Testis (tissue), 3 donors: ENCODE measurements around the gene SOCS7. TPM values are rescaled to one million over a fixed set of nuclear protein-coding genes. Genes with fewer than 3 reads are reported as not detected.
"Not testable (repeated sequence)": the region's sequence is repeated elsewhere in the genome, so short reads cannot be mapped to it uniquely, and the experiment has no call there.

Source experiments
- DNase-seq: peaks from one replicate; pipeline ENCODE4 v3.0.0-alpha.2; 2019
- H3K27ac ChIP-seq, 2 donors: fragments of 200-600 bp; sonication (generic); one replicate each; pipeline ENCODE4 v1.5.1; 2019
- H3K27me3 ChIP-seq: fragments of 200-600 bp; sonication (generic); one replicate; pipeline ENCODE4 v1.5.1; 2019
- H3K36me3 ChIP-seq: fragments of 200-600 bp; sonication (generic); one replicate; pipeline ENCODE4 v1.5.1; 2017; ENCODE audit warnings: low read depth; ENCODE audit errors: missing control alignments
- H3K4me1 ChIP-seq: fragments of 200-600 bp; sonication (generic); one replicate; pipeline ENCODE4 v1.5.1; 2019
- H3K4me3 ChIP-seq, 2 donors: fragments of 200-600 bp; sonication (generic); one replicate each; pipeline ENCODE4 v1.5.1; 2017 to 2019
- H3K9me3 ChIP-seq: fragments of 200-600 bp; sonication (generic); one replicate; pipeline ENCODE4 v1.5.1; 2017
- POLR2A ChIP-seq: fragments of 450-650 bp; IDR thresholded peaks from one replicate; pipeline ENCODE4 v1.6.1; 2017; ENCODE audit warnings: antibody characterized with exemption, mild to moderate bottlenecking, moderate library complexity
- whole genome bisulfite sequencing, 2 donors: methylation state at CpG; one replicate each; pipeline ENCODE4 v1.1.5; 2018; 5-methylcytosine and 5-hydroxymethylcytosine counted together
- intact Hi-C: fragments of 100-400 bp; cut with DNase I; formaldehyde crosslinking; loops from one replicate; pipeline ENCODE4 v1.15.1; 2023; ENCODE audit warnings: low total_unique reads
- polyA plus RNA-seq: library from polyadenylated mRNA; stranded (reverse); fragments of 350-450 nt; fragmentation: Illumina TruSeq; extraction: RNeasy Lipid Tissue Mini Kit (QIAGEN cat#74804); gene quantifications from one replicate; pipeline ENCODE4 v1.2.3, GENCODE V29; 2014; ENCODE audit warnings: low read depth, low replicate concordance; ENCODE audit not compliant: insufficient read depth
- total RNA-seq, 2 donors: library from RNA; depleted of rRNA; stranded (reverse); fragments of >200 nt; gene quantifications; one replicate each; pipeline ENCODE4 v1.2.3, GENCODE V29; 2016
- TF ChIP-seq, protein P1 (sequence below), 3 experiments: fragments of 450-650 bp in 2 of 3; fragments of 200-600 bp in 1 of 3; sonication (generic) in 1 of 3; IDR thresholded peaks; one replicate each; pipeline ENCODE4 v1.5.1; 2016 to 2019; ENCODE audit warnings: antibody characterized with exemption in 3 of 3, mild to moderate bottlenecking in 2 of 3, moderate library complexity in 1 of 3

Gene SOCS7
- total and polyA plus RNA-seq, 3 donors from 2014 or later: 74.9 to 132 (median 132) TPM

DNA sequence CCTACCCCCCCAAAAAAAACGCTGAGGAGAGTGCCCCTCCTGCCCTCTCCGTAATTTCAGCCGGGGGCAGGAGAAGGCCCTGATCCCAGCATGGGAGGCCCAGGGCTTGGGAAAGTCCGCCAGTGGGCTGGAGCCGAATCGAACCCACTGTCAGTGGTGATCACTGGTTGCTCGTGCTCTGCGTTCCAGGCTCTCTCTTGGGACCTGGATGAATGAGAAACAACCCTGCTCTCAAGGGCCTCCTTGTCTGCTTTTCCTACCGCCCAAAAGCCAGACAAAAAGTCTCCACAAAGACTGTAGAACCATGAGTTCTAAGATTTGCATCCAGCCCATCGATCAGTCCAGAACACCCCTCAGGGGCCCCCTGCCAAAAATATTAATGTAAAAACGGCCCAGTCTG, 84.7 kb downstream of the SOCS7 start:
- no peaks in the 10 kb centered on the region for H3K36me3 ChIP-seq
- no peaks in the 10 kb centered on the region for H3K27me3 ChIP-seq
- H3K4me1 ChIP-seq: peaks cover 19% of the 10 kb centered on the region
- H3K9me3 ChIP-seq: no peaks in the 10 kb centered on the region
- TF ChIP-seq POLR2A: no peak
- WGBS, 2 donors: 57 to 64% methylated on average over 2 to 11 of the region's 11 CpGs
- DNase-seq: no peak
- no peak overlapping the region for H3K4me3 ChIP-seq
- intact Hi-C loops: no loop called here
- no peak overlapping the region for H3K27ac ChIP-seq

GRCh38 chr17:38437313-38437712, 85.7 kb downstream of the SOCS7 start:
- H3K9me3 ChIP-seq, H3K27me3 ChIP-seq, H3K4me3 ChIP-seq, H3K27ac ChIP-seq, H3K36me3 ChIP-seq, DNase-seq, intact Hi-C loops: not testable (repeated sequence)
- peaks cover 28% of the 10 kb centered on the region for H3K4me1 ChIP-seq
- 67 to 89% methylated on average over 1 of the region's 1 CpG for WGBS, 2 donors

- Histone ChIP-seq H3K4me3 (no peak overlapping the region), H3K36me3 (no peaks in the 10 kb centered on the region), H3K27me3 (no peaks in the 10 kb centered on the region), H3K27ac (no peak overlapping the region), H3K9me3 (no peaks in the 10 kb centered on the region), H3K4me1 (peaks cover 33% of the 10 kb centered on the region)
- intact Hi-C loops: no loop called here
- 71 to 87% methylated on average over 5 of the region's 5 CpGs for WGBS, 2 donors
- DNase-seq: no peak
- TF ChIP-seq, protein P1, sequence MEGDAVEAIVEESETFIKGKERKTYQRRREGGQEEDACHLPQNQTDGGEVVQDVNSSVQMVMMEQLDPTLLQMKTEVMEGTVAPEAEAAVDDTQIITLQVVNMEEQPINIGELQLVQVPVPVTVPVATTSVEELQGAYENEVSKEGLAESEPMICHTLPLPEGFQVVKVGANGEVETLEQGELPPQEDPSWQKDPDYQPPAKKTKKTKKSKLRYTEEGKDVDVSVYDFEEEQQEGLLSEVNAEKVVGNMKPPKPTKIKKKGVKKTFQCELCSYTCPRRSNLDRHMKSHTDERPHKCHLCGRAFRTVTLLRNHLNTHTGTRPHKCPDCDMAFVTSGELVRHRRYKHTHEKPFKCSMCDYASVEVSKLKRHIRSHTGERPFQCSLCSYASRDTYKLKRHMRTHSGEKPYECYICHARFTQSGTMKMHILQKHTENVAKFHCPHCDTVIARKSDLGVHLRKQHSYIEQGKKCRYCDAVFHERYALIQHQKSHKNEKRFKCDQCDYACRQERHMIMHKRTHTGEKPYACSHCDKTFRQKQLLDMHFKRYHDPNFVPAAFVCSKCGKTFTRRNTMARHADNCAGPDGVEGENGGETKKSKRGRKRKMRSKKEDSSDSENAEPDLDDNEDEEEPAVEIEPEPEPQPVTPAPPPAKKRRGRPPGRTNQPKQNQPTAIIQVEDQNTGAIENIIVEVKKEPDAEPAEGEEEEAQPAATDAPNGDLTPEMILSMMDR (IDR thresholded peaks at IDR 0.05): no peak
- no peak for TF ChIP-seq POLR2A
These were observed 87.8 kb downstream of the SOCS7 start for GRCh38 chr17:38439436-38439835.

DNA sequence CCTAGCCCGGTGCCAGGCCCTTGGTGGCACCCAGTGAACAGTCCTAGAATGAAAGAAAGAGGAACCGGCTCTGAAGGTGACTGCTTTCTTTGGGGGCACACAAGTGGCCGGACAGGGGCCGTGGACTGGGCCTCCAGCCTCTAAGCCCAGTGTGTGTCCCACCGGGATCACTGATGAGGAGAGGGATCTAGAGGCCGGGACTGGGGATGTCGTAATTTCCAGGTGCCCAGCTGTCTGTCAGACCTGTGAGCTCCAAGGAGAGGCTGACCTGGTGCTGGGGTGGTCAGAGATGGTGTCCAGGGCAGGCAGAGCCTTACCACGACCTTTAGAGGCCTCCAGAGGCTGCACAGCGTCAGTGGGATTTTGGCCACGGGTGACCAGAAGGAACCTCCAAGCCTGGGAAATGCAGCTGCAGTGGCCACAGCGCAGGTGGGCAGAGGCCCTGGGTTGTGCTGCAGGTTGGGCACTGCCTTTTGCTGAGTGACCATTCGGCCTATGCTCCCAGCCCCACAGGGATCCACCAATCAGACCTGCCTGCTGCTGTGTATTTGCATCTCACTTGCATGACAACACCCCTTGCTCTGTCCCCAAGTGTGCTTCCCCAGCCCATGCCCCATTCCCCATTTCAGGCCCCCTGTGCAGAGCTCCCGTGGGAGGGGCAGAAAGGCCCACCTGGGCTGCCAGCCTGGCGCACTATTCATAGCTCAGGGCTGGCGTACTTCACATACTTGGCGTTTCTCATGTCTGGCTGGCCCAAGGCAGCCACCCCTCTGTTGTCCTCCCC, 89.2 kb downstream of the SOCS7 start:
- Histone ChIP-seq H3K4me1 (peaks cover 25% of the 10 kb centered on the region), H3K27me3 (no peaks in the 10 kb centered on the region), H3K36me3 (no peaks in the 10 kb centered on the region), H3K27ac (no peak overlapping the region), H3K9me3 (no peaks in the 10 kb centered on the region), H3K4me3 (no peak overlapping the region)
- no peak for TF ChIP-seq POLR2A
- TF ChIP-seq, protein P1 (IDR thresholded peaks at IDR 0.05): no peak
- DNase-seq: no peak
- intact Hi-C loops: no loop called here
- 68 to 75% methylated on average over 9 to 16 of the region's 16 CpGs for WGBS, 2 donors

DNA sequence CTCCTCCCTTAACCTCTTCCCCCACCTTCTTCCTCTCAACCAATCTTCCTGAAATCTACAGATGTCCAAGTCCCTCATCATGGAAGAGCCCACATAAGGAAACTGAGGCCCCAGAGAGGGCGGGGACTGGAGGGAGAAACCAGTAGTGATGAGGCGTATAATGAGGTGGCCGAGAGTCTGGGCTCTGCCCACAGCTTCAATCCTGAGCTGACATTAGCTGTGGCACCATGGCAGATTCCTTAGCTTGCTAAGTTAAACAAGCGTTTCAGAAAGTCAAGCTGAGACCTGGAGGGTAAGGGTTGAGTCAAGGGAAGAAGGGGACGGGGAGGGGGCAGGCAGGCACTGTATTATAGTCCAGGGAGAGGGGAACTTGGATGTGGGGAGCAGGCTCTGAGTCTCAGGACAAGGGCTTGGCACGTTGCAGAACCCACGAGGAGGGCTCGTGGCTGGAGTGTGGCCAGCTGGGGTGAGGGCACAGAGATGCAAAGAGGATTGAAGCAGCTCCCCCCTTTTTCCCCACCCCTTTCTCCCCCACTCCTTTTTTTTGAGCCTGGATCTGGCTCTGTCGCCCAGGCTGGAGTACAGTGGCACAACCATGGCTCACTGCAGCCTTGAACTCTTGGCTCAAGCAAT, 89.9 kb downstream of the SOCS7 start:
- H3K27ac ChIP-seq: no peak overlapping the region
- WGBS, 2 donors: 68 to 79% methylated on average over 9 of the region's 9 CpGs
- no peaks in the 10 kb centered on the region for H3K27me3 ChIP-seq
- TF ChIP-seq, protein P1 (IDR thresholded peaks at IDR 0.05): no peak
- no peak for TF ChIP-seq POLR2A
- H3K9me3 ChIP-seq: no peaks in the 10 kb centered on the region
- no peak for DNase-seq
- H3K4me3 ChIP-seq: no peak overlapping the region
- peaks cover 25% of the 10 kb centered on the region for H3K4me1 ChIP-seq
- intact Hi-C loops: no loop called here
- no peaks in the 10 kb centered on the region for H3K36me3 ChIP-seq
